Activated CD4-positive, alpha-beta T cell treated with anti-CD3 and anti-CD28 coated beads, Interleukin-10, Interleukin-2, amounts not matched to agents 100 ng/mL and 50 ng/mL, durations not matched to agents 16 hours and 8 hours (primary cell): Measurements from ENCODE around the gene KIZ.

Experiments used
- DNase-seq: peaks from one replicate; pipeline ENCODE4 v3.0.0-alpha.2; 2020

The KIZ gene

DNA sequence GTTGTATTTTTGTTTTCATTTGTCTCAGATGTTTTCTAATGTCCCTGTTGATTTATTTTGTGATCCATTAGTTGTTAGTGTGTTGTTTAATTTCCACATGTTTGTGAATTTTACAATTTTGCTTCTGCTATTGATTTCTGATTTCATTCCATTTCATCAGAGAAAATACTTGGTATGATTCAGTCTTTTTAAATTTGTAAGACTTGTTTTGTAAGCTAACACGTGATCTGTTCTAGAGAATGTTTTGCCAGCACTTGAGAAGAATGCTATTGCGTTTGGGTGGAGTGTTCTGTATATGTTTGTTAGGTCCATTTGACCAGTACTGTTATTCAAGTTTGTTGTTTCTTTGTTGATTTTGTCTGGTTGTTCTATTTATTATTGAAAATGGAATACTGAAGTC lies 53.9 kb downstream of the KIZ start:
- DNase-seq = no peak

DNA sequence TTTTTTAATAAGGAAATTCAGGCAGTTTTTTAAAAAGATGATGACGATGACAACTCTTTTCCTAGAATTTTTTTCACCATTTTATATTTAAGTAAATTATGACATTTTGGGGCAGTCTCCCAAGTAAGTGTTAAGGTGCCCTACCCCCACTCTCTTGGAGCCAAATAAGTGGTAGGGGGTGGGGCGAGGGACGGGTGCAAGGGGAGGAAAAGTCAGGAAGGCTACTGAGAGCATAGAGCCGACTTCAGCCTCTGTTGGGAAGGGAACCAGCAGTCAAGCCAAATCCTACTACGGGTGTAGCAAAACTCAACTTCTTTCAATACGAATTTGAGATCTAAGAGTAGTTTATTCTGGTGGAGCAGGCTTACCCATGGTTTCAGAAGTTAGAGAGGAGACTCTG lies 54.4 kb downstream of the KIZ start:
- DNase-seq = no peak

DNA sequence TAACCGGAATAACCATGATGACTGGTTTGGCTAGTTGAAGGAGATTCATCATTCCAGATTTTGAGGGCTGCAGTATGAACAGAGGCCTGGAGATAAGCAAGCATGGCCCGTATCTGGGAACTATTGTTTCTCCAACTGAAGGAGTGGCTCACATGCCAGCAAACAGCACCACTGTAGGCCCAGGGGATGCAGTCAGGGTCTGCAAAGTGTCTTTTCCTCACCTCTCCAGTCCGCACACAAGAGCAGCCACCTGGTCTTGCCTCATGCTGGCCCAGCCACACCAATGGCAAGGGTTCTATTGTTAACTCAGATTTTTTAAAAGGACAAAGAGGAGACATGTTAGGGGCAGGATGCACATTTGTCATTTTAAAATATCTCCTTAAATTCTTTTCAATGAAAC lies 55.1 kb downstream of the KIZ start:
- no peak for DNase-seq

DNA sequence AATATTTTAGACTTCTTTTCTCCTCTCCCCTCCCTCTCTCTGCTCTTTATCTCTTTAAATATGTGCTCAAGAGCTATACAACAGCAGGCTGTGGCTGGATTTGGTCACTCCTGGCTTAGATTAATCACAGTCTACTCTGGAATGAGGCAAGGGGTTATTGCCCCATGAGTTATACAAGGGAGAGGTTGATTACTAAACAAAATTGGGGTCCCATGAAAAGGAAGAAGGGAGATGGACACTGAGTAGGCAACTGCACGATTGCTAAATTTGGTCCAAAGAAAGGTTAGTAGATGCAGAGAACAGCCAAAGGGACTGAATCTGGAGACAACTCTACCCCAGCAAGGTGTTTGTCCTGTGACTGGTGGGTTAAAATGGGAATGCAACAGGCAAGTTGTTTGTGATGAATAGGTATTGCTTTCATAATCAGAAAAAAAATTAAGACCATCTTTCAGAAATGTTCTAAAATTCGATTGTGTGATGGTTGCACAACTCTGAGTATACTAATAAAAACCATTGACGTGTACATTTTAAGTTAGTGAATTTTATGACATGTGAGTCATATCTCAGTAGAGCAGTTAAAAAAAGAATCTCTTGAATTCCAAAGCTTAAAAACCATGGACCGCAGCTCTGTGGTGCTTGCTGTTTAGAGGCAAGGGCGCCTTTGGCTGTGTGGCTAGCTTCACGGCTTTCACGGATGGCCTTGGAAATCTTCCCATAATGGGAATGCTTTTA lies 57.1 kb downstream of the KIZ start:
- DNase-seq = no peak

DNA sequence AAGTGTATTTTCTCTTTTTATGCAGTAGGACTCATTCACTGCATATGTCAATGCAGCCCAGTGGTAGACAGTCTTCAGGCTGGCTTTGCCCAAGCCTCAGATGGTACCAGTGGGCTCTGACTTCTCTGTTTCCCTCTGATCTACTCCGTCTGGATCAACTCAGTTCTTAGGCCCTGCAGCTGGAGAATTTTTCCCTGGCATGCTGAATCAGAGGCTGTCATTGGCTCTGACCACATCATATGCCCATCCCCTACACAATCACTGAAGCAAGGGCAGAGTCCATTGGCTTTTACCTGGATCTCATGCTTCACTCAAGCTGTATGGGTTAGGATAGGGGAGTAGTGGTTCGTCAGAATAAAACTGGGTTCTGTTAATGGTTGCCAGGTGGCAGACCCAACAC lies 57.8 kb downstream of the KIZ start:
- DNase-seq = no peak

DNA sequence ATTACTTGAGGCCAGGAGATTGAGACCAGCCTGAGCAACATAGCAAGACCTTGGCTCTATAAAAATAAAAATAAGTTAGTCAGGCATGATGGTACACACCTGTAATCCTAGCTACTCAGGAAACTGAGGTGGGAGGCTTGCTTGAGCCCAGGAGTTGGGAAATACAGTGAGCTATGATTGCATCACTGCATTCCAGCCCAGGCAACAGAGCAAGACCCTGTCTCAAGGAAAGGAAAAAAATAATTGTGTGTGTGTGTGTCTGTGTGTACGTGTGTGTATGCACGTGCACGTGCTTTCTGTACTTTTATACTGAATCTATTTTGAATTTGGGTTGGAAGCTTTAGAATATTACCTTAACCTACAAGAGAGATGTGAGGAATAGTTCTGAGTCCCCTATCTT lies 58.9 kb downstream of the KIZ start:
- DNase-seq = no peak

DNA sequence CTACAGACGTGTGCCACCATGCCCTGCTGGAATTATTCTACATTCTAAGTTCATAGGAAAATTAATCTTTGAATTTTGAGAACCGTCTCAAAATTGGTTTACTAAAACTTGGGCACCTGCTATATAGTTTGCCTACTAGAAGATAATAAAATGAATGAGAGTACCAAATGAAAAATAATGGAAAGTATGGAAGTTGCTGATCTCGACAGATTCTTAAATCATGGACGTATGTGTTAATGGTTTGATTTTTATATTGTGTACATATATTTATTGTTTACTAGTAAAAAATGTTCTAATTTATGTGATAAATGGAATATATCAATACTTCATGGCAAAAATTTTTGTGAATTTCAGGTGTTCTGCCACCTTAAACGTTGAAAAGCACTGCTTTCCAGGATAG lies 60.0 kb downstream of the KIZ start:
- no peak for DNase-seq

DNA sequence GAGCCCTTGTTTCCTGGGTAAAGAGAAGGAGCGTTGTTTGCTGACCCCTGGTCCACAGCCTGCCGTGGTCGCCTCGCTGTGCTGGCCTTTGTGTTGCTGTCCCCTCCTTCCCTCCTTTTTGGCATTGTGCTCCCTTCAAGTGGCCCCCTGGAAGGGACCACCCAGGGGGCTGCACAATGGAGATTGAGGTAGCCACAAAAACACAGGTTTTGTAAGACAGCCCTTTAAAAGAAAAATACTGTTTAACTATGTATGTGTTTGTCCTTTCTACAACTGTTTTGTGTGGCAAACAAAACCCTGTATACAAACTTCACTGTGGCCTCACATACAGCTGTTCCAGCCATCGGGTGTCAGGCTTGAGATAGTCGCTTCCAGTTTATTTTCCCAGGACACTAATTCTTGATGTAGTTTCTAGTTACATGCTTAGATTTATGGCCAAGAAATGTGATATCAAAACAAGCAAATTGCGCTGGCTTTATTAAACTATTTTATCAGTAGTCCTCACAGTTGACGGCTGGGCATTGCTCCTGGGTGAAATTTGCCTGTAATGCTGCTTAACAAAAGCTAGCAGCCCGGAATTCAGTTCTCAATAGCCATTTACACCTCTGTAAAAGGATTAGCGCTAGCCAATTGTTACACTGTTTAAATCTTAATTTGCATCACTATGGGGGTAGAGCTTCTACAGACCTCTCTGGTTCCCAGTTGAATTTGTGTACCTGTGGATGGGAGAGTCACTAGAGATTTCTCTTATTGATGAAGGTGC lies 64.1 kb downstream of the KIZ start:
- DNase-seq = no peak

DNA sequence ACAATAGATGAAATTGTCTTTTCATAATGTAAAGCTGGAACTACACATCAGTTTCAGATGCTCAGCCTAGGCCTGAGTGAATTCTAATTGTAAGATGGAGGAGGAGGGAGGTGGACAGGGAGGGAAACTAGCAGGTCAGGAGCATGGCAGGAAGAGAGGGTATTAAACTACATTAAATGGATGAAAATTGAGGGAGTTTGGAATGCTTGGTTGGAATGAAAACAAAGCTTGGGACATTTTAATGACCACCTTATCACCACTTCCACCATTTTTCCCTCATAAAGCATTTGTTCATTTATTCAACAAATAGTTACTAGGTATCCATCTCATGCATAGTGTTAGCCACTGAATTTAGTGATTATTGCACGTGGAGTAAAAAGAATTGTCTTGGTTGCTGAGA lies 65.0 kb downstream of the KIZ start:
- no peak for DNase-seq

DNA sequence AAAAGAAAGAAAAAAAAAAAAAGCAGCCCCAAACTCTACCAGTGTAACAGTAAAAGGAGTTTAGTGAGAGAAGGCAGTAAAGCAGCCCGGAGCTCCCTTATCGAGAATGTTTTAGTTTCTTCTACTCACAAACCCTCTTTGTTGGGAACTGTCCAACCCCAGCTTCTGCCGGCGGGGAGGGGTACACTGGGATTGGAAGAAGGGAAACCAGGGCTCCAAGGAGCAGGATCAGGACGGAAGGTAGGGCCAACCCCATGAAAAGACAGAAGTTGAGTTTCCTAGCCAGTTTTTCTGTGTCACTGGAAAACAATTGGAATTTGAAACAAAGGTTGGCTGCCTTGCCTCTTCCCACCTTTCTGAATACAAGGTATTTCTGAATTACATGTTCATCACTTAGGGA lies 66.0 kb downstream of the KIZ start:
- DNase-seq = no peak

DNA sequence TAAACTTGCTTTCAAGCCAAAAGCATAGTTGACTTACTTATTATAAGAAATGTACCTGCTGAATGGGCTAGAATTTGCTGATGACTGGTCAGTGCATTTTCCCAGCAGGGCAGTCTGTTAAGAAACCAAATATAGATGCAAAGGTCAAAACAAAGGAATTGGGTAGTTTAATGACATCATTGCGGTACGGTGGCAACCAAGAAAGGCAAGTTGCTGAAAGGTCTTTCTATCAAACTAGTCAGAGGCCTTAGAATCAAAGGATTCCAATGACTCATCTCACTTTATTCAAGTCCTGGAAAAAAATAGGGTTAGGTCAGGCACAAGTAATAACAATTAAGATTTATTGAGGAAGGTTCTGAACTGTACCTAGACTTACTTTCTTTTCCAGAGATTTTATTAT lies 76.4 kb downstream of the KIZ start:
- no peak for DNase-seq

DNA sequence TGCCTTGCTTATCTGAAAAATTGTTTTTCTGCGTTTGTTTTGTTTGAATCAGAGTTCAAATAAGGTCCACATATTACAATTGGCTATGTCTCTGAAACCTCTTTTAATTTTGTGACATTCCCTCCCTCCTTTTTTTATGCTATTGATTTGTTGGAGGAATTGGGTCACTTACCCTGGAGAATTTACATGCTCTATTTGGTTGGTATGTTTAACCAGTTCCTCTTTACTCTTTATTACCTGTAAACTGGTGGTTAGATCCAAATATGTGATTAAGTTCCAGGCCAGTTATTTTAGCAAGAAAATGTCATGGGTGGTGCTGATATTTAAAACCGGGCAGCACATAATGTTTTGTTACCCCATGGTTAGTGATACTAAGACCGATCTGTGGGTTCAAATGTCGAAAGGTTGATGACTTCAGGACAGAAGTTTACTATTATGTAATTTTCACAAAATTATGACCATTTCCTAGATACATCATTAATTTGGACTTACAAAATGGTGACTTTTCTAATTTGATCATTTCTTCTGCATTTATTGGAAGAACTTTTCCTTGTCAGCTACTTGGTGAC lies 77.3 kb downstream of the KIZ start:
- no peak for DNase-seq

DNA sequence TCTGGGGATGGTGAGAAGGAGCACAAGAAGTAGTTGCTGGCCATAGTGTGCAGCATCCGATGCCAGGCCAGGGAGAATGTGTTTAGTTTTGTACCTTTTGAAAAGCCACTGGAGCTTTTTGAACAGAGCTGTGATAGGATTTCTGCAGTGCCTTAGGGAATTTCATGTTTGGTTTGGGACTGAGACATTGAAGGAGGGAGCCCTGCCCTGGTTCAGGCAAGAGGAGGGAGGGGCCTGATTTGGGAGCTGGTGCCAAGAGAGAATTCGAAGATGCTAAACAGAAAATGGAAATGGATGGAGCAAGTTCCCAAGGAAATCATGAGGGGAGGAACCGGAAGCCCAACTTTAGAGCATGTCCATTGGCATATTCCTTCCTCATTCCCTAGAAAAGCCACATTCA lies 80.7 kb downstream of the KIZ start:
- DNase-seq = no peak

DNA sequence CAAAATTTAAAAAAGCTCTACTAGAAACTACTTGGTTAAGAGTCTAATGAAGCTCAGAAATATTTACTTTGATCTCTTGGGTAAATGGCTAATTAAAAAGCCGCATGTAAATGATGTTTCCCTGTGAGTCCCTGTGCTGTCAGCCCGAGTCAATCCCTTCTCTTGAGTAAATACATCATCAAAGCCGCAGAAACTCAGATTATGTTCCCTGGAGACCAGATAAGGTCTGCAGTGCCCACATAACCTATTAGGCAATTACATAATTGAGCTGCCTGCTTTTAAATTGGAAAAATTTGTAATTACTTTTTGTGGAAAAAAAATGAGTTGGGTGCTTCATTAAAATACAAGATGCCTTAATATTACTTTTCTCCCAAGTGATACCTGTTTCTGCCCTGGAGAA lies 83.1 kb downstream of the KIZ start:
- no peak for DNase-seq

DNA sequence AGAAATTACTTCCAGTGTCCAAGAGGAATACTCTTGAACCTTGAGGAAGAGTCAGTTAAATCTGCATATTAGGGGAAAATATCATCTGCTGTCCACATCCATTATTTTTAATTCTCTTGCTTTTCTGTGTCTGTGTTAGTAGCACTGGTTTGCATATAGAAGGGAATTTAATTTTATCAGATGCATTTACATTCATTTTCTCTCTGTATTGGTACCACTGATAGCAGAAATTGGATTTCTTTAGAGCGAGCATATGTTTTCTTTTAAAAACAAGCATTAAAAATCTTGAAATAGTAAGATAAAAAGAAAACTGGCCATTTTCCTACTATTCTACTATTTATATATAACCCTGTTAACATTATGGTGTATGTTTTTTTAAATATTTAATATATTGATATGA lies 83.8 kb downstream of the KIZ start:
- no peak for DNase-seq

DNA sequence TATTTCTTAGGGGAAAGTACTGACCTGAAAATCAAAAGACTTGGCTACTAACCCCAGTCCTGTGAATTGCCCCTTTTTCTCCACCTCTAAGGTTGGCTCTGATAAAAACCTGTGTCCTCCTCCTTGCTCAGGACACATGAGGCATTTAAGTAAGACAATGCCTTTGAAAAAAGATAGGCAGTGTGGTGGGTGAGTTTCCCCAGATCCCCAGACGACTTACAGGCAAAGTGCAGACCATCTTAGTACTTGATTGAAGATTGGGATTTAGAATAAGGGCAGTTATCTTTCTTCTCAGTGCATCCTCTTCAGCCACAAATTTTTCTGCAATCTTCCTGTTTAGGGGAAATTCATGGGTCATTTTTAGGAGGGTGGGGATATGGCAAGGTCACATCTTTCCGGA lies 87.8 kb downstream of the KIZ start:
- no peak for DNase-seq

DNA sequence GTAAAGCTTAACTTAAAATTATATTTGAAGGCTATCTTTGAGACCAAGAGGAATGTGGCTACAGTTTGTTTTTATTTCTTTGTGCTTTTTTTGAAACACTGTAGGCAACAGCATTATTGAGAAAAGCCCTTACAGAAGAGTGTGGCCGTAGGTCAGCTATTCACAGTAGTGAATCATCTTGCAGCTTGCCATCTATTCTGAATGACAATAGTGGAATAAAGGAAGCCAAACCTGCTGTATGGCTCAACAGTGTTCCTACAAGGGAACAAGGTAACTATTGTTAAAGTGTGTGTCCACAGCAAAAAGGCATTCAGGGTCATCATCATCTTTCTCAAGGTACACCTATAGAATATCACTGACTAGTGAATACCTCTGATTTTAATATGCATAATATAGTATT lies 88.5 kb downstream of the KIZ start:
- no peak for DNase-seq

DNA sequence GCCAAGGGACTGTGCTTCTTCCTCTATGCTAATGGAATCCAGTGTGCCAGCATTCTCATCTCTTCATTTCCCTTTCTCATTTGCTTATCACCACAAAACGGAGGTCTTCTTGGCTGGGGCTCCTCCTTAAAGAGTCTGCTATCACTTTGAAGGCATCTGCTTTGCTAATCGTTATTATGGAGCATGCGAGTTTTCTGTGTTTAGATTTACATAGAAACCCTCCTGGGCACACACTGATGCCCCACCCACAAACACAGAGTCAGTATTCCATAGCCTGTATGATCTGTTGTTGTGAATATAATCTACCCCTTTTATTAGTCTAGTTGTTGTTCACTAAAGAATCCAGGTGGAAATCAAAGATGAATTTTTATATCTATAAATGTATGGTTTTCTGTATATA lies 93.8 kb downstream of the KIZ start:
- DNase-seq = no peak

DNA sequence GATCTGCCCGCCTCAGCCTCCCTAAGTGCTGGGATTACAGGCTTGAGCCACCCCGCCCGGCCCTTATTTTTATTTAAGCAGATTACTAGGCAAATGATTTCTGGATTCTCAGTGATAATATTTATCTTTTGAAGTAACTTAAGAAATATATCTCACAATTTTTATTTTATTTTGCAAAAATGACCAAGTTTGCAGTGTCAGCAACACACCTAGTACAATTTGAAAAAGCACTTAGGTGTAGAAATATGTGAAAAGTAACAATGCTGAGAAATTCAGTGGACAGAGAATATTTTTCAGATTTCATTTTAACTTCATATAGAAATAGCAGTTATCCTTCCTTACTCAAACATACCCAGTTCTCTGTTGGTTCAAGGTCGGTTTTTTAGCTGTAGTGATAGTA lies 98.3 kb downstream of the KIZ start:
- DNase-seq = no peak

DNA sequence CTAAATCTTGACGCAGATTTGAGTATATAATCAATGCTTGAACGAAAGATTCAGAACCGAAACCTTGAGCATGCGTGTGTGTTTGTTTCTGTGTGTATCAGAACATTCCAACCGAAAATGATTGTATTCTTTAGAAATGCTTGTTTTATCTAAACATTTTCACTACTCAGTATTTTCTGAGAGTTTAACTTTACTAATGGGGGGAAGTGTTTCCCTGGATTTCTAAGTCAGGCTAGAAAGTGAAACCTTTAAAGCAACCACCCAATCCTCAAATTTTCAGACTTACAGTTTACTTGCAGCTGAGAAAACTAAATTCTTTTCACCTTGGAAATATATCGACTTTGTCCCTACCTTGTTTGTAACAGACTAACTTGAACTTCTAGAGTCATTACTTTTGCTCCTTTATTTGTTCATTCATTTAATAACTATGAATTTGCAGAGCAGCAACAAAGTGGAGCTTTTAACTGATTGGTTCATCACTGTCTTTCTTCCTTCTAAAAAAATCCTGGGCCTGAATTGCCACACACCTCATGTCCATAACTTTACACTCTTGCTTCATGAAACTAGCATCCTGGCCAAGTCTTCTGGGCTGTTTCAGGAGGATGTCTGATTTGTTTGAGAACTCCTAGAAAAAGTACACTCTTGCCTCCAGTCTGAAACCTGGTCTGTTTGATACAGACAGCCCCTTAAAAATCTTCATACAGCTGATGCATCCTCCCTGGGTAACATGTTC lies 99.5 kb downstream of the KIZ start:
- DNase-seq = no peak

DNA sequence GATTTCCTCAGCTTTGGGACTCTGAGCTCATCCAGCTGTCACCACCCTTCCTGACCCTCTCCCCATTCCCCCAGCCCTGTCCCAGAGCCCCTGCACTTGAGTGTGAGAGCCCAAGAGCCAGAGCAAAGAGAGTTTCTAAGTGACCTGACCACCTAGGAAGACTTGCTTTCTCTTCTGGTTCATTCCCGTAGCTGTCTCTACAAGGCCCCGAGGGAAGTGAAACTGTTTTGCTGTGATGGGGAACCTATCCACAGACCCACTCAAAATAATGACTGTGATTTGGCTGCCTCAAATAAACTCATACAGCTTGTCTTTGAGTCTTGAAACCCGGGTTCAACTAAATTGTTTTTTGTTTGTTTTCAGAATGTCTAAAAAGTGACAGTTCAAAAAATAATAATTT lies 102.6 kb downstream of the KIZ start:
- no peak for DNase-seq

DNA sequence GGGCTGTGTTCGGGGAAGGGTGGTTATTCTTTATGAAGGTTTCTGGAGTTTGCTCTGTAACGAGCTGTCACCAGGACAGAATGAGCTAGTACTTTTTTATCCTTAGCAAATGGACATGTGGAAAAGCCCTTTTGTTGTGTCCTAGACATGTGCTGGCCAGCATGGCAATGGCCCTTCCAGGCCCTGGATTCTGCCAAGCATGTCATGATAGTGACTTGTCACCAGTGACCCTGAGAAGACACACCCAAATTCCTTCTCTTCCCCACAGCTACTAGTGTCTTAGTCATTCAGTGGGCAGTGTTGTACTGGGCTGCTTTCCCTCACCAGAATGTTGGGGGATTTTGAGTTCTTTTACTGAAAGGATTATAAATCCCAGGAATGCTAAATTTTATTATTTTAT lies 103.3 kb downstream of the KIZ start:
- DNase-seq = no peak

DNA sequence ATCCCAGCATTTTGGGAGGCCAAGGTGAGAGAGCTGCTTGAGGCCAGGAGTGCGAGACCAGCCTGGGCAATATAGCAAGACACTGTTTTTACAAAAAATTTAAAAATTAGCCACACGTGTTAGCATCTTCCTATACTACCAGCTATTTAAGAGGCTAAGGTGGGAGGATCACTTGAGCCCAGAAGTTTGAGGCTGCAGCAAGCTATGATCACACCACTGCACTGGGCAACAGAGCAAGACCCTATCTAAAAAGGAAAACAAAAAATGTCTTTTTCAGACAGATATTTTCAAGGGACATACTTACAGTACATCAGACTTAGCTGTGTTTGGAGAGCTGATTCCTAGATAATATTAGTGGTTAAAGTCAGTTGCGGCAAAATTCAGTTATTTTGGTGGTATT lies 104.3 kb downstream of the KIZ start:
- DNase-seq = no peak

DNA sequence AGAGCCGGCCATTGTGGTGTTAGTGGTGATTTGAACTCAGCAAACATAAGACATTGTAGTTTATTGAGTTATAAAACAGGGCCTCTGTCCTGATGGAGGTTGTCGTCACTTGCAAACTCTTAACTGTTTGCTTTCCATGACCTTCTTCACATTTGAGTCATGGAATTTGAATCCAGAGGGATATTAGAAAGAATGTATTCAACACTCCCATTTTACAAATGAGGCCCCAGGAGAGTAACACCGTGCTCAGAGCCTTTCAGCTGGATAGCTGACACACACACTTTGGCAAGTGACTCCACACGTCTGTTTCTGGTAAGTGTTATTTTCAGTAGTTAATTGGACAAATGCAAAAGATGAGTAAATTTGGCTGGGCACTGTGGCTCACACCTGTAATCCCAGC lies 104.8 kb downstream of the KIZ start:
- DNase-seq = no peak
